HCT116 (cell line): ENCODE results near the gene MRFAP1L1.

Experiments
- CEBPB ChIP-seq: IDR thresholded peaks from 2 replicates; pipeline ENCODE4 v1.6.1; 2012; ENCODE audit warnings: low read depth
- EZH2 ChIP-seq: fragments of 200-600 bp; sonication (generic); IDR thresholded peaks from 2 replicates; pipeline ENCODE4 v1.6.1; 2017; ENCODE audit warnings: antibody characterized with exemption, mixed run types
- POLR2A ChIP-seq: IDR thresholded peaks from 2 replicates; pipeline ENCODE4 v1.7.0; 2011; ENCODE audit warnings: borderline replicate concordance; ENCODE audit not compliant: insufficient read depth, insufficient read length; ENCODE audit errors: extremely low read depth
- POLR2AphosphoS5 ChIP-seq: IDR thresholded peaks from 2 replicates; pipeline ENCODE4 v1.6.1; 2011; ENCODE audit warnings: mild to moderate bottlenecking, low read depth, low read length, moderate library complexity
- SIN3A ChIP-seq: IDR thresholded peaks from 2 replicates; pipeline ENCODE4 v1.6.1; 2012; ENCODE audit warnings: low read depth
- SP1 ChIP-seq: IDR thresholded peaks from 2 replicates; pipeline ENCODE4 v1.6.1; 2012; ENCODE audit warnings: low read depth
- ZNF274 ChIP-seq: fragments of 200-500 bp; sonication (Bioruptor generic); IDR thresholded peaks from 2 replicates; pipeline ENCODE4 v1.6.1; 2014; ENCODE audit warnings: mild to moderate bottlenecking, low read depth, low read length, inconsistent platforms
- TF ChIP-seq, protein P1 (sequence below), 3 experiments: fragments of 200-600 bp in 1 of 3; sonication (generic) in 1 of 3; IDR thresholded peaks in 2 of 3; conservative IDR thresholded peaks in 1 of 3; 2 replicates each; pipeline ENCODE4 v1.5.1; 2012 to 2017; ENCODE audit warnings: low read depth in 2 of 3, low read length in 2 of 3, antibody characterized with exemption in 1 of 3, borderline replicate concordance in 1 of 3, control low read depth in 1 of 3, mild to moderate bottlenecking in 1 of 3, mixed read lengths in 1 of 3, mixed run types in 1 of 3, moderate library complexity in 1 of 3; ENCODE audit not compliant: insufficient read depth in 1 of 3

DNA sequence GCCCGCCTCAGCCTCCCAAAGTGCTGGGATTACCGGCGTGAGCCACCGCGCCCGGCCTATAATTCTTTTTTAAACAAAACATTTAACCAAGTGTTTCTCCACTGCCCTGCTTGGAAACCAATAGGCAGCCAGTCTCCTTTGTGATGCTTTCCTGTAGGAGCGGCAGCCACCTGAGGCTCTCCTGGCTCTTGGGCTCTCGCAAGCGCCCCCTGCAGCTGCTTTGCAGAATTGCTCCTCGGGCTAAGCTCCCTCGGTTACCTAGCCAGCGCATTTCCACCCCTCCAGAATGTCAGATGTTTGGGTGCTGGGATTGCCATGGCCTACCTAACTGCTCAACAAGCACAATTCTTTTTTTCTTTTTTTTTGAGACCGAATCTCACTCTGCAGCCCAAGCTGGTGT is 8.3 kb downstream of the MRFAP1L1 start:
- TF ChIP-seq SP1 (no peak), SIN3A (no peak), CEBPB (no peak), EZH2 (no peak), POLR2AphosphoS5 (no peak), ZNF274 (no peak), POLR2A (no peak)
- TF ChIP-seq, protein P1, sequence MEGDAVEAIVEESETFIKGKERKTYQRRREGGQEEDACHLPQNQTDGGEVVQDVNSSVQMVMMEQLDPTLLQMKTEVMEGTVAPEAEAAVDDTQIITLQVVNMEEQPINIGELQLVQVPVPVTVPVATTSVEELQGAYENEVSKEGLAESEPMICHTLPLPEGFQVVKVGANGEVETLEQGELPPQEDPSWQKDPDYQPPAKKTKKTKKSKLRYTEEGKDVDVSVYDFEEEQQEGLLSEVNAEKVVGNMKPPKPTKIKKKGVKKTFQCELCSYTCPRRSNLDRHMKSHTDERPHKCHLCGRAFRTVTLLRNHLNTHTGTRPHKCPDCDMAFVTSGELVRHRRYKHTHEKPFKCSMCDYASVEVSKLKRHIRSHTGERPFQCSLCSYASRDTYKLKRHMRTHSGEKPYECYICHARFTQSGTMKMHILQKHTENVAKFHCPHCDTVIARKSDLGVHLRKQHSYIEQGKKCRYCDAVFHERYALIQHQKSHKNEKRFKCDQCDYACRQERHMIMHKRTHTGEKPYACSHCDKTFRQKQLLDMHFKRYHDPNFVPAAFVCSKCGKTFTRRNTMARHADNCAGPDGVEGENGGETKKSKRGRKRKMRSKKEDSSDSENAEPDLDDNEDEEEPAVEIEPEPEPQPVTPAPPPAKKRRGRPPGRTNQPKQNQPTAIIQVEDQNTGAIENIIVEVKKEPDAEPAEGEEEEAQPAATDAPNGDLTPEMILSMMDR (IDR thresholded peaks at IDR 0.05 in 2 of 3, conservative IDR thresholded peaks at IDR 0.05 in 1 of 3; ENCODE audit: borderline replicate concordance in 1 of 3, insufficient read depth in 1 of 3, low read depth in 2 of 3, low read length in 2 of 3): peak; percentile 23 to 79 (median 68); a peak in 5 of 6 replicates
